A673 (cell line): ENCODE results near the gene MUC22.

Experiments used
- EZH2 ChIP-seq: fragments of 200-600 bp; sonication (generic); IDR thresholded peaks from 2 replicates; pipeline ENCODE4 v1.6.1; 2017; ENCODE audit warnings: borderline replicate concordance, low read depth, mild to moderate bottlenecking, mixed read lengths, antibody characterized with exemption, low read length; ENCODE audit not compliant: poor library complexity, severe bottlenecking
- TF ChIP-seq, protein P1 (sequence below): fragments of 300-800, 200-600 bp; sonication (generic); conservative IDR thresholded peaks from 2 replicates; pipeline ENCODE4 v1.5.1; 2017; ENCODE audit warnings: low read depth, mild to moderate bottlenecking, antibody characterized with exemption, low read length, moderate library complexity, mixed read lengths

DNA sequence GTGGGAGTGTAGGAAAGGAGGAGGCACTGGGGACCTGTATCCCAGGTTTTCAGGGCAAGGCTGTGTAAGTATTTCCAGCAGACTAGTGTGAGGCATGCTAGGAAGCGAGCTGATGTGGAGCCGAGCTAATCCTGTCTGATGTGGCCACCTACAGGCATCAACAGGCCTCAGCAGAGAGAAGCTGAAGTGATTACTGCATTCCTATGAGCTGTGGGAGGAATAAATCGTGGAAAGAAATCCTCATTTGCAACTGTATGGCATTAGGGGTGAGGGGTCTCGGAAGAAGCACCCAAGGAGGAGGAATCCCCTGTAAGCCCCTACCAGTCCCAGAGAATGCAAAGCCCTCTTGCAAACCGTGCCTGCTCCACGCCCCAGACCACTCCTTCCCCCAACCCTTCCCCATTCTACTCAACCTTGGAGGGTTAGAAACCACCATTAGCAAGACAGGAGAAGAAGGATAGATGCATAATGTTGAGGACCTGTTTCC lies 60.5 kb downstream of the MUC22 start:
- TF ChIP-seq, protein P1, sequence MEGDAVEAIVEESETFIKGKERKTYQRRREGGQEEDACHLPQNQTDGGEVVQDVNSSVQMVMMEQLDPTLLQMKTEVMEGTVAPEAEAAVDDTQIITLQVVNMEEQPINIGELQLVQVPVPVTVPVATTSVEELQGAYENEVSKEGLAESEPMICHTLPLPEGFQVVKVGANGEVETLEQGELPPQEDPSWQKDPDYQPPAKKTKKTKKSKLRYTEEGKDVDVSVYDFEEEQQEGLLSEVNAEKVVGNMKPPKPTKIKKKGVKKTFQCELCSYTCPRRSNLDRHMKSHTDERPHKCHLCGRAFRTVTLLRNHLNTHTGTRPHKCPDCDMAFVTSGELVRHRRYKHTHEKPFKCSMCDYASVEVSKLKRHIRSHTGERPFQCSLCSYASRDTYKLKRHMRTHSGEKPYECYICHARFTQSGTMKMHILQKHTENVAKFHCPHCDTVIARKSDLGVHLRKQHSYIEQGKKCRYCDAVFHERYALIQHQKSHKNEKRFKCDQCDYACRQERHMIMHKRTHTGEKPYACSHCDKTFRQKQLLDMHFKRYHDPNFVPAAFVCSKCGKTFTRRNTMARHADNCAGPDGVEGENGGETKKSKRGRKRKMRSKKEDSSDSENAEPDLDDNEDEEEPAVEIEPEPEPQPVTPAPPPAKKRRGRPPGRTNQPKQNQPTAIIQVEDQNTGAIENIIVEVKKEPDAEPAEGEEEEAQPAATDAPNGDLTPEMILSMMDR: peak; percentile 73
- TF ChIP-seq EZH2: no peak
